Activated naive CD4-positive, alpha-beta T cell treated with anti-CD3 and anti-CD28 coated beads, Interleukin-2, amount 10 ng/mL, durations not matched to agents 7 days and 5 days (primary cell): ENCODE data around the gene MRTO4.
"Not testable (repeated sequence)": the region's sequence is repeated elsewhere in the genome, so short reads cannot be mapped to it uniquely, and the experiment has no call there.

Experiments used
- CTCF ChIA-PET: fragments of 350-600 bp; sonication (Branson Sonifier 250); formaldehyde crosslinking; loops from one replicate; lab custom pipeline; 2021; ENCODE audit warnings: antibody characterized with exemption; lab: Charles Lee
- DNase-seq: peaks from one replicate; pipeline ENCODE4 v3.0.0-alpha.2; 2020
- H3K27ac Mint-ChIP-seq: one replicate; pipeline ENCODE4 v1.8.0; 2021; ENCODE audit warnings: mild to moderate bottlenecking, moderate library complexity, mixed read lengths
- H3K27me3 Mint-ChIP-seq: one replicate; pipeline ENCODE4 v1.8.0; 2021; ENCODE audit warnings: mild to moderate bottlenecking, mixed read lengths
- H3K36me3 Mint-ChIP-seq: one replicate; pipeline ENCODE4 v1.8.0; 2021; ENCODE audit warnings: mixed read lengths
- H3K4me1 Mint-ChIP-seq: one replicate; pipeline ENCODE4 v1.8.0; 2021; ENCODE audit warnings: mixed read lengths
- H3K4me3 Mint-ChIP-seq: one replicate; pipeline ENCODE4 v1.8.0; 2021; ENCODE audit warnings: mild to moderate bottlenecking, moderate library complexity, mixed read lengths
- H3K9me3 Mint-ChIP-seq: one replicate; pipeline ENCODE4 v1.8.0; 2021; ENCODE audit warnings: mixed read lengths

MRTO4 gene

GRCh38 chr1:19304081-19304480 lies 52.5 kb downstream of the MRTO4 start:
- H3K4me3 Mint-ChIP-seq, H3K27me3 Mint-ChIP-seq, H3K4me1 Mint-ChIP-seq, DNase-seq, H3K9me3 Mint-ChIP-seq, H3K27ac Mint-ChIP-seq, CTCF ChIA-PET: not testable (repeated sequence)
- peaks cover 36% of the 10 kb centered on the region for H3K36me3 Mint-ChIP-seq

DNA sequence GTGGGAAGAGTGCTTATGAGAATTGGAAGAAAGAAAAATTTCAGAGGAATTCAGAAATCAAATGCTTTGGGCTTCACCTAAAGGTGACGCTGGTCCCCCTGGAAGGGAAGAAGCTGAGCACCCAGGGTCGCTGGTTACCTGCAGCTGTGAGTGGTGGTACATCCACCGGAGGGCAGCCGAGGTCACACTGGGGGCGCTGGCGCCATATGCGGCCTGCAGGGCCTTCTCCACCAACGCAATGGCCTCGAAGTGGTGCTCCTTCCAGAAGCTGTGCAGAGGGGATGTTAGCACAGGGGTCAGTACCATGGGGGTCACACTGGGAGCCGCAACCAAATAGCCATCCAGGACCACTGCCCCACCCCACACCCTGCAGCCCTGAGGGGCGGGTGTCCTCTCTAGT lies 54.3 kb downstream of the MRTO4 start:
- Mint-ChIP-seq H3K27me3 (no peaks in the 10 kb centered on the region), H3K4me1 (peaks cover 10% of the 10 kb centered on the region), H3K4me3 (no peak overlapping the region), H3K27ac (no peak overlapping the region), H3K36me3 (peaks cover 36% of the 10 kb centered on the region), H3K9me3 (no peaks in the 10 kb centered on the region)
- CTCF ChIA-PET = interaction anchor here (1.1 kb wide), 1 partner anchor 355 kb away, joined by 3 read pairs; no protein-coding TSS in a partner anchor
- no peak for DNase-seq

- Mint-ChIP-seq H3K36me3 (peaks cover 36% of the 10 kb centered on the region), H3K27ac (peak overlapping the region; percentile 53), H3K27me3 (no peaks in the 10 kb centered on the region), H3K9me3 (no peaks in the 10 kb centered on the region), H3K4me3 (no peak overlapping the region), H3K4me1 (peaks cover 15% of the 10 kb centered on the region)
- no peak for DNase-seq
- CTCF ChIA-PET = no interaction called here
Measured at GRCh38 chr1:19306941-19307340, 55.3 kb downstream of the MRTO4 start.

- Mint-ChIP-seq H3K4me1 (peaks cover 19% of the 10 kb centered on the region), H3K27ac (no peak overlapping the region), H3K27me3 (no peaks in the 10 kb centered on the region), H3K4me3 (no peak overlapping the region), H3K9me3 (no peaks in the 10 kb centered on the region), H3K36me3 (peaks cover 33% of the 10 kb centered on the region)
- CTCF ChIA-PET = no interaction called here
- DNase-seq = no peak
Measured at GRCh38 chr1:19307794-19308508, 56.3 kb downstream of the MRTO4 start.

DNA sequence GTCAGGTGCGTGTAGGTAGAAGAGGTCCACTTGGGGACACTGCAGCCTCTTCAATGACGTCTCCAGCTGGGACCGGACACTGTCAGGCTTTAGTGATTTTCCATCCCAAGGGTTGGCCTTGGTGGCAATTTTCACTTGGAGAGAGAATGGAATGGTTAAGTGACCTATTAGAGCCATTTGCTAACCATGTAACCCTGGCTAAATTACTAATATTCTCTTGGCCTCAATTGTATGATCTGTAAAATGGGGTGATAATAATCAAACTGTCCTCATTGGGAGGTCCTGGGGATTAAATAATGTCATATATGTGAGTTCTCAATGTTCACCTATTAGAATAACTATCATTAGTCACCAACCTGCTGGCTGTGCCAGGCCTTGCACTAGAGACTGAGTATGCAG lies 56.9 kb downstream of the MRTO4 start:
- Mint-ChIP-seq H3K4me3 (no peak overlapping the region), H3K9me3 (no peaks in the 10 kb centered on the region), H3K27ac (no peak overlapping the region), H3K4me1 (peaks cover 24% of the 10 kb centered on the region), H3K27me3 (no peaks in the 10 kb centered on the region), H3K36me3 (peaks cover 30% of the 10 kb centered on the region)
- DNase-seq = no peak
- CTCF ChIA-PET = no interaction called here

- Mint-ChIP-seq H3K4me3 (no peak overlapping the region), H3K27ac (no peak overlapping the region), H3K27me3 (no peaks in the 10 kb centered on the region), H3K4me1 (peaks cover 29% of the 10 kb centered on the region), H3K9me3 (no peaks in the 10 kb centered on the region), H3K36me3 (peaks cover 27% of the 10 kb centered on the region)
- no peak for DNase-seq
- CTCF ChIA-PET = no interaction called here
Measured at GRCh38 chr1:19309123-19309813, 57.7 kb downstream of the MRTO4 start.
